AG09309 (cell line): ENCODE measurements around the gene GPRASP2.

Experiments
- DNase-seq: peaks from one replicate; pipeline ENCODE4 v3.0.0-alpha.2; 2010; ENCODE audit warnings: low read depth
- H3K4me3 ChIP-seq: 2 replicates; pipeline ENCODE4 v1.5.1; 2011; ENCODE audit warnings: mild to moderate bottlenecking, low read depth, low read length, moderate library complexity; ENCODE audit not compliant: control insufficient read depth
- TF ChIP-seq, protein P1 (sequence below): IDR thresholded peaks from 2 replicates; pipeline ENCODE4 v1.5.1; 2011; ENCODE audit warnings: mild to moderate bottlenecking, low read depth, low read length, inconsistent platforms; ENCODE audit not compliant: insufficient read depth, control insufficient read depth; ENCODE audit errors: missing control alignments

Gene GPRASP2

GRCh38 chrX:102745513-102745856, 33.2 kb downstream of the GPRASP2 start:
- TF ChIP-seq, protein P1, sequence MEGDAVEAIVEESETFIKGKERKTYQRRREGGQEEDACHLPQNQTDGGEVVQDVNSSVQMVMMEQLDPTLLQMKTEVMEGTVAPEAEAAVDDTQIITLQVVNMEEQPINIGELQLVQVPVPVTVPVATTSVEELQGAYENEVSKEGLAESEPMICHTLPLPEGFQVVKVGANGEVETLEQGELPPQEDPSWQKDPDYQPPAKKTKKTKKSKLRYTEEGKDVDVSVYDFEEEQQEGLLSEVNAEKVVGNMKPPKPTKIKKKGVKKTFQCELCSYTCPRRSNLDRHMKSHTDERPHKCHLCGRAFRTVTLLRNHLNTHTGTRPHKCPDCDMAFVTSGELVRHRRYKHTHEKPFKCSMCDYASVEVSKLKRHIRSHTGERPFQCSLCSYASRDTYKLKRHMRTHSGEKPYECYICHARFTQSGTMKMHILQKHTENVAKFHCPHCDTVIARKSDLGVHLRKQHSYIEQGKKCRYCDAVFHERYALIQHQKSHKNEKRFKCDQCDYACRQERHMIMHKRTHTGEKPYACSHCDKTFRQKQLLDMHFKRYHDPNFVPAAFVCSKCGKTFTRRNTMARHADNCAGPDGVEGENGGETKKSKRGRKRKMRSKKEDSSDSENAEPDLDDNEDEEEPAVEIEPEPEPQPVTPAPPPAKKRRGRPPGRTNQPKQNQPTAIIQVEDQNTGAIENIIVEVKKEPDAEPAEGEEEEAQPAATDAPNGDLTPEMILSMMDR = no peak
- no peak for DNase-seq
- H3K4me3 ChIP-seq = peak overlapping the region; percentile 66

- TF ChIP-seq, protein P1 = no peak
- H3K4me3 ChIP-seq = peak overlapping the region; percentile 66
- DNase-seq = no peak
Measured at GRCh38 chrX:102745857-102746584, 33.8 kb downstream of the GPRASP2 start.

GRCh38 chrX:102765217-102765616, 53.0 kb downstream of the GPRASP2 start:
- peak; percentile 17 for DNase-seq
- no peak overlapping the region for H3K4me3 ChIP-seq
- TF ChIP-seq, protein P1 = no peak

DNA sequence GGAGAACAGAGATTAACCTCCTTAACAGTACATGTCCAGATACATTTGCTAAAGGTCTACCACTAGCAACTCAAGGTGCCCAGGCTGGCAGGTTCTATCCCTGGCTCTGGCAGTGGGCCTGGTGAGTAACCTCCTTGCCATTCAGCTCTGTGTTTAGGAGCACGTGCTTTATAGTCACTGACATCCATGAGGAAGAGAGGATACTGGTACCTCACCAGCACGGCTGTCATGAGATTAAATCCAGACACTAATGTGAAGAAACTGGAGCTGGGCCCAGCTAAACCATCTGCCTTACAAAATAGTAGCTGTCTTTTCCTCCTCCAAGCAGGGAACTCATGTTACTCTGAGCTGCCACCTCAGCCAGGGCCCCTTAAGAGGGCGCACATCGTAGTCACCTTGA, 53.6 kb downstream of the GPRASP2 start:
- no peak overlapping the region for H3K4me3 ChIP-seq
- DNase-seq = peak; percentile 23
- TF ChIP-seq, protein P1 = no peak

DNA sequence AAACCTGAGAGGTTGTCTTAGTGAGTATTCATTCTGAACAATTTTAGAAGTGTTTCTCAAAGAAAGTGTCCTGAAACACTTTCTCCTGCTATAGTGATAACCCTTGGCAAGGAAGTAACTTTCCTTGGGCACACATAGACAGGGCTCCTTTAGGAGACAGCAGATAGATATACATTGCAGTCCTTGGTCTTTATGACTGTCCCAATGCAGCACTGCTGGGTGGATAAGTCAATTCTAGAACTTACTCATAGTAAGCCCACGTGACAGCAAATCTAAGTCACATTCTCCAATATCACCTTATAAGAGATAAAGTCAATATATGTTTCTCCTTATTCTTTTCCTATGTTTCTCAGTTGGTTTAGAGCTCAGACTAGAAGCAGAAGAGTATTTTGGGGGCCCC, 55.0 kb downstream of the GPRASP2 start:
- no peak for DNase-seq
- H3K4me3 ChIP-seq = no peak overlapping the region
- TF ChIP-seq, protein P1 = no peak
